Measurements from ENCODE around the gene DOCK2. TPM values are rescaled to one million over a fixed set of nuclear protein-coding genes. Genes with fewer than 3 reads are reported as not detected.

DOCK2 gene
- total RNA-seq, 1 donor from 2014 or later, result 49.4 TPM

GRCh38 chr5:170034231-170034630 is 397.2 kb downstream of the DOCK2 start:
- no peak for DNase-seq (ENCODE audit: low spot score)

- no peak for DNase-seq (ENCODE audit: low spot score)
These were observed 401.2 kb downstream of the DOCK2 start for GRCh38 chr5:170038241-170038640.

- DNase-seq (ENCODE audit: low spot score), result no peak
These were observed 402.8 kb downstream of the DOCK2 start for GRCh38 chr5:170039830-170040229.

DNA sequence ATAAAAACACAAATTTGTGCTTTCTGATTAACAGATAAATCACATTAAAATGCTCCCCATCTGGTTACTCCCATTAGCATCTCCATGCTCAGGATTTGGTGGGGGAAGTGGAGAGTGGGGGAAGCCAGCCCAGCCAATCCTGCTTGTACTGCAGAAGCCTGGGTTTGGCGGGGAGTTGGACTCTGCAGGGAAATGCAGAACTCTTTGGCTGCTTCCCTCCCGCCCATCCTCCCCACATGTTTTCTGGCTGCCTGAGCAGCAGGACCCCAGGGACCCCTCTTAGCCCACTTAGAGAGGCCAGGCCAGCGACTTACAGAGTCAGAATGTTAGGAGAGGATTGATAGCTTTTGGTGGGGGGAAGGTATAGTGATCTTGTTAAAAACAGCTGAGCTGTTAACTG is 409.2 kb downstream of the DOCK2 start:
- DNase-seq (ENCODE audit: low spot score), result no peak

- DNase-seq (ENCODE audit: low spot score), result no peak
These were observed 412.6 kb downstream of the DOCK2 start for GRCh38 chr5:170049713-170050112.

GRCh38 chr5:170053896-170054295 is 416.8 kb downstream of the DOCK2 start:
- DNase-seq (ENCODE audit: low spot score), result no peak

DNA sequence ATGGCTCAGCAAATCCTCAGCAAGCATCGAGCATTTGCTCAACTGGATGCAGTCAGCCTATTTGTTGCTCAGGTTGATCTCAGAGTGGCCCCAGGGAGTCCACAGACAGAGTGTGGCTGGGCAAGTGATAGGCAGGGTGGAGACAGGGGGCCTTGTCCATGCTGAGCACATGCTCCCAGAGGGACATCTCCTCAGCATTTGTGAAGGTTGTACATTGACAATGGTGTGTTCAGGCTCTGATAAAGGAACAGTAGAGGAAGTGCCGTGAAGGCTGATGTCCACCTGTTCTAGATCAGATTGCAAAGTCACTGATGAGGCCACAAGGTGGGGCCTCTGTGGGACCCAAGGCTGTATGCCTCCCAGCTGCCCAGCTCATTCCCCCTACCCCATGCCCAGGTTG is 418.5 kb downstream of the DOCK2 start:
- no peak for DNase-seq (ENCODE audit: low spot score)

GRCh38 chr5:170056561-170057267 is 419.6 kb downstream of the DOCK2 start:
- no peak for DNase-seq (ENCODE audit: low spot score)

GRCh38 chr5:170057311-170057710 is 420.2 kb downstream of the DOCK2 start:
- no peak for DNase-seq (ENCODE audit: low spot score)

- no peak for DNase-seq (ENCODE audit: low spot score)
These were observed 422.1 kb downstream of the DOCK2 start for GRCh38 chr5:170059221-170059620.

- no peak for DNase-seq (ENCODE audit: low spot score)
These were observed 430.1 kb downstream of the DOCK2 start for GRCh38 chr5:170067152-170067551.

- no peak for DNase-seq (ENCODE audit: low spot score)
These were observed 430.6 kb downstream of the DOCK2 start for GRCh38 chr5:170067574-170068170.

GRCh38 chr5:170069512-170069911 is 432.4 kb downstream of the DOCK2 start:
- no peak for DNase-seq (ENCODE audit: low spot score)

DNA sequence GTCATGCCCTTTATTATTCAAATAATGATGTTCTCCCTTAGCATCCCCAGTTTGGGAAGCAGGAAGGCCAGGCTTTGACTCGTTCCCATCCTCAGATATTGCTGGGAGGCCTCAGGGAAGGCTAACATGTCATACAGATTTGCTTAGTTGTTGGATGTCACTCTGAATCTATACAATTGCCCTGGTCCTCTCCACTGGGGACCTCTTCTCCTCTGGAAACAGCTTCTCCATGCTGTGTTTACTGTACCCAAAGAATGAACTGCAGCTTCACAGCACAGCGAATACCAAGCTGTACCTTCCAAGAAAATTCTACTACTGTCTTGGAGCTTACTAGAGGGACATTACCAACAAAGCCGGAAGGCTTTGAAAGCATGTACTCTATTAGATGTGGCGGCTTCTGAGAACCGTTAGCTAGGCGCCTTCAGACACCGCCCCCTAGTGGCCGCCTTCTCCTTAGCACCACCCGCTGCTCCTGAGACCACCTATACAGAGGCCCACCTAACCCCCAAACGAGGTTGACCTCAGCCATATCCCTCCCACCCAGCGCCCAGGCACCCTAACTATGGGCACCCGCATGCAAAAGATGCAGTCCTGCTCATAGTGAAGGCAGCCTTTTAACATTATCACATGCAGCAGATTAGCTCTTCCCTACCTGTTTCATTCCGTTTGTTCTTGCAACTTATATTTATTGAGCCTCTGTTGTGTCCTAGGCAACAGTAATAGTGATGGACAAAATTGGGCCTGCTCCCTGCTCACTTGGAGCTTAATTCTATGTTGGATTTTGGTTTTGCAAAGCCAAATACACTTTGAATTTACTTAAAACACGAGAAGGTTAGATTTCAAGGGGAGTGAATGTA is 433.7 kb downstream of the DOCK2 start:
- no peak for DNase-seq (ENCODE audit: low spot score)

DNA sequence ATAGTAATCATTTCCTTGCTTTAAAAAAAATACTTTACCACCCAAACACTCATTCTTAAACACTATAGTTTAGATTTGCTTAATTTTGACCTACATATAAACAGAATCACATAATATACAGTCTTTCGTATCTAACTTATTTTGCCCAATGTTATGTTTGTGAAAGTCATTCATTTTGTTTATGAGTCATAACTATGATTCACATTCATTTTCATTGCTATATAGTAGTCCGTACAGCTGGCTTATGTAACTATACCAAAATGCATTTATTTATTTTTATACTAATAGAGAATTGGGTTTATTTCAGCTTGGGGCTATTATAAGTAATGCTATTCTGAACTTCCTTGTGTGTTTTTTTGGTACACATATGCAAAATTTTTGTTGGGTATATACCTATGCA is 434.7 kb downstream of the DOCK2 start:
- no peak for DNase-seq (ENCODE audit: low spot score)

DNA sequence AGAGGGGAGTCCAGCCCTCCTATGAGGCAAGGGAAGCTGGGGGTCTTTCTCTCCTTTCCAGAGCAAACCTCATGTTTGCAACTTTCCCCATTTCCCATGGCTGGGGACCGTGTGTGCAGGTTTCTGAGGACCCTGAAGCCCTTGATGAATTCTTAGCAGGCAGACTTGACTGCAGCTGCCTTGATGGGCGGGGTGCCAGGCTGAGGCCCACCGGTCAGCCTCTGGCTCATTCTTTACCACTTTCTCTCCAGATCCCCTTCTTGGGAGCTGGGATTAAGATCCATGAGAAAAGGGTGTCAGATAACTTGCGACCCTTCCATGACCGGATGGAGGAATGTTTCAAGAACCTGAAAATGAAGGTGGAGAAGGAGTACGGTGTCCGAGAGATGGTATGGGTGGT is 438.6 kb downstream of the DOCK2 start:
- no peak for DNase-seq (ENCODE audit: low spot score)

DNA sequence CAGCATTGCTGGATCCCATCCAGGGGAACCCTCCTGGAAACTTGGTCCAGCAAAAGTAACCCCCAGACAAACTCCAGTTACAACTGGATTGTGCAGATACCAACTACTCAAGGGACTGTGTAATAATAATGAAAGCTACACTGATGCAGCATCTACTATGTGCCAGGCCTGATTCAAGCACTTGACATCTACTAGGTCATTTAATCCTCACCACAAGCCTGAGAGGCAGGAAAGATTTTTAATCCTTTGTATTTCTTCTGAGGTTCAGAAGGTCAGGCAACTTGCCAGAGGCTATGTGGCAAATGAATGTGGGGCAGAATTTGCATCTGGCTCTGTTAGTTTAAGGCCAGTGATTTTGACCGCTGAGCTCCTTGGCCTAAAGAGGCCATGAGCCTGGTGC is 439.1 kb downstream of the DOCK2 start:
- no peak for DNase-seq (ENCODE audit: low spot score)

- DNase-seq (ENCODE audit: low spot score), result no peak
These were observed 439.7 kb downstream of the DOCK2 start for GRCh38 chr5:170076739-170077138.

- DNase-seq (ENCODE audit: low spot score), result no peak
These were observed 440.5 kb downstream of the DOCK2 start for GRCh38 chr5:170077526-170077925.

- DNase-seq (ENCODE audit: low spot score), result no peak
These were observed 441.4 kb downstream of the DOCK2 start for GRCh38 chr5:170078458-170078857.

GRCh38 chr5:170078931-170079330 is 441.9 kb downstream of the DOCK2 start:
- no peak for DNase-seq (ENCODE audit: low spot score)

GRCh38 chr5:170080217-170080616 is 443.1 kb downstream of the DOCK2 start:
- DNase-seq (ENCODE audit: low spot score), result no peak

Data from mesenteric fat pad (tissue), 1 donor.